ENCODE results near the gene ARHGAP44.

Gene ARHGAP44

DNA sequence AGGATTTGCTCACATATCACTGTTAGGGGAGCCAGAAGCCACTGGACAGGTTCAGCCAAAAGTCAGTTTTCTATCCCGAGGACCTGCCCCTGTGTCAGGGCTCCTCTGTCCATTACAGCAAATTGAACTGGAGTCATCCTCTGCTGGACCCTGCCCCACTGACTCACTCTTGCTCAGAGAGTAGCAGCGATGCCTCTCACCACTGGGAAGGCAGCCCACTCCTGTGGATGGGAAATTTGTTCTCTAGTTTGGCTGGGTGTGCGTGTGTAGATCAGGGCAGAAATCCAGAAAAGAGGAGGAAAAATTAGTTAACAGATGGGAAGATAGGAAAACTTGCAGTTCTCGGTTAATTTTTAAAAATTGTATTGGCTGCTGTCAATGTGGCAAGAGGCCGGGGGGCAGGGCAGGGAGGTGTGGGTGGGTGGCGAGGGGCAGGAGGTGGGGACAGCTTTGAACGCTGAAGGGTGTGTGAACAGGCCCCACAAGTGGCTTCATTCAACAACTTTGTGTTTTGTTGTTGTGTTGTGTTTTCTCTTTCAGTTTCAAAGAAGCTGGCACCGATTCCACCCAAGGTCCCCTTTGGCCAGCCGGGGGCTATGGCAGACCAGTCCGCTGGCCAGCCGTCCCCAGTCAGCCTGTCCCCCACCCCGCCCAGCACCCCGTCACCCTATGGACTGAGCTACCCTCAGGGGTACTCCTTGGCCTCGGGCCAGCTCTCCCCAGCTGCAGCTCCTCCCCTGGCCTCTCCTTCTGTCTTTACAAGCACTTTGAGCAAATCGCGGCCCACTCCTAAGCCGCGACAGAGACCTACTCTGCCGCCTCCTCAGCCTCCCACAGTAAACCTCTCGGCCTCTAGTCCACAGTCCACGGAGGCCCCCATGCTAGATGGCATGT is 194.9 kb downstream of the ARHGAP44 start:
- intact Hi-C loops (cut with DNase I), result no loop called here
- DNase-seq, result peak in 5 of 42 donors; percentile 27 to 75 (median 34)

- intact Hi-C loops (cut with DNase I), result no loop called here
- peak in 3 of 42 donors; percentile 14 to 45 (median 32) for DNase-seq
Observed at GRCh38 chr17:12985431-12986293, 196.4 kb downstream of the ARHGAP44 start.

GRCh38 chr17:12987120-12987519 is 197.8 kb downstream of the ARHGAP44 start:
- intact Hi-C loops (cut with DNase I), result no loop called here
- DNase-seq, result peak in 1 of 42 donors; percentile 12

DNA sequence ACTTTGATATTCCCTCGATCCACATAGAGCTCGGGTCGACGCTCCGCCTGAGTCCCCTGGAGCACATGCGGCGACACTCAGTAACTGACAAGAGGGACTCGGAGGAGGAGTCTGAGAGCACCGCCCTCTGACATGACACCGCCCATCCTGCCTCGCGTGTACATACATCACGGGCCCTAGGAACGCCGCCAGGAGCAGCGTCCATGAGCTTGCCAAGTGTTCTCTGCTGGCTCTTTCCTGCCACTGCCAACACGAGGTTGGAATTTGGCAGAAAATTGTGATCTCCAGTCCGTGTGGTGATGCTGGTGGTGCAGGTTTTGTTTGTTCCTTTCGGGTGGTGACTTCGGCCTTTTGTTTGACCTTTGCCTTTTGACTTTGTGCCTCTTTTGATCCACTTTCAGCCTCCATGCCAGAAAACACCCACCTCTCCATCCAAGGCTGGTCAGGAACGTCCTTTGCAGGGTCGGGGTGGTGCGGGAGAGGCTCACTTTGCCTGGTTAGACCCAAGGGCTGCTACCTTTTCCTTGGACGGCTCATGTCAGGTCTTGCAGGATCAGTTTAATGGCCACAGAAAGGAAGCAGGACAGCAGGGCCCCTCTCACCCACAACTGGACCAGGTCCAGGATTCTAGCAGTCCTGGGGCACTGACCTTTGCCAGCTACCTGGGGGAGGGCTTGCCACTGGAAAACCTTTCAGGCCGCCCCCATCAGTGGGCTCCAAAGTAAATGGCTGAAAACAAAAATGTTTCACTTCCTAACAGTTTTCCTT is 200.9 kb downstream of the ARHGAP44 start:
- DNase-seq, result no peak

DNA sequence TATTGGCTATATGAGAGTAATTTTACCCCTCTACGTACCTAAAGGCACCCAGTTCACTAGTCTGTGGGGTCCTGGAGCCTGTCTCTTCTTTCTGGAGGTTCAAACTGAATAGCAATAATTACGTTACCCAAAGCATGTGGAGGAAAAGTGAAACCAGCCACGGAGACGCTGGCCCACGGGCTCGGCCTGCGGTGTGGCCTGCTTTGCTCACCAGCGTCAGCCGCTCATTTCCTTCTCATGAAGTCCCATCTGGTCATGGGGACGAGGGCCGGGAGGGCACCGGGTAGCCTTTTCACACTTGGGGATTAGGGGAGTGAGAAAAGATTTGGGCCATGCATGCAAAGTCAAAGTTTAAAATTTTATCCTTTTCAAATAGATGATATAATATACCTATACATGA is 201.6 kb downstream of the ARHGAP44 start:
- no peak for DNase-seq
- intact Hi-C loops (cut with DNase I), result no loop called here

More for the DNA sequence above, 200.9 kb downstream of the ARHGAP44 start:
- intact Hi-C loops (cut with DNase I), result no loop called here

DNA sequence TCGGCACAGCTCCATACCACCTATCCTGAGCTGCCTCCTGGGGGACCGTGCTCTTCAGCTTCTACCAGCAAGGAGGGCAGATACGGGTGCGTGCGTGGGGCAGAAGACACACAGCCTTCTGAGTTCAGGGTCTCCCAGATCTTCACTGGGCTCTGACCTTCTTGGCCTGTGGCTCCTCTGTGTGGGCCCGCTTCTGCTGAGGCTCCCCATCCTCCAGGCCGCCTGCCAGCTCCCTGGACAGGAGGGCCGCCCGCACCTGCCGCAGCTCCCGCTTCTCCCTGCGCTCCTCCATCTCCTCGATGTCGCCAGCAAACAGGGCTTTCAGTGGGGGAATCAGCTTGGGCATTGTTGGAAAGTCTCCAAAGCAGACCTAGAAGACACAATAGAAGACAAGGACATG is 203.4 kb downstream of the ARHGAP44 start:
- no peak for DNase-seq
- intact Hi-C loops (cut with DNase I), result no loop called here

DNA sequence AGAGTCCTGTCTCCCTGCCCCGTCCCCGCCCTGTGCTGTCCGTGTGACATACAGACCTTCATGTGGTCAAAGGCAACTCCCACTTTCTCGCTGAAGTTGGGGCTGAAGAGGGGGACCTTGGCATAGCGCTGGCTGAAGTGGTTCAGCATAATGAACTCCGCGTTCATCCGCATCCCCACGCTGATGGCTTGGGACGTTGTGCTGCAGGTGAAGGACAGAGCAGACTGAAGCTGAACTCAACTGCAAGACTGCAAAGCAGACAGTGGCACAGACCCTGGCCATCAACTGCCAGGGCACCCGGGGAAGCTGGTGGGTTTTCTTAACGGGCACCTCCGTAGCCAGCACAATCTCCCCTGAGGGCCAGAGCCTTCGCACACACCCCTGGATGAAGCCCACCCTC is 204.3 kb downstream of the ARHGAP44 start:
- intact Hi-C loops (cut with DNase I), result no loop called here
- DNase-seq, result no peak

GRCh38 chr17:12994341-12995074 is 205.2 kb downstream of the ARHGAP44 start:
- intact Hi-C loops (cut with DNase I), result no loop called here
- DNase-seq, result no peak

DNA sequence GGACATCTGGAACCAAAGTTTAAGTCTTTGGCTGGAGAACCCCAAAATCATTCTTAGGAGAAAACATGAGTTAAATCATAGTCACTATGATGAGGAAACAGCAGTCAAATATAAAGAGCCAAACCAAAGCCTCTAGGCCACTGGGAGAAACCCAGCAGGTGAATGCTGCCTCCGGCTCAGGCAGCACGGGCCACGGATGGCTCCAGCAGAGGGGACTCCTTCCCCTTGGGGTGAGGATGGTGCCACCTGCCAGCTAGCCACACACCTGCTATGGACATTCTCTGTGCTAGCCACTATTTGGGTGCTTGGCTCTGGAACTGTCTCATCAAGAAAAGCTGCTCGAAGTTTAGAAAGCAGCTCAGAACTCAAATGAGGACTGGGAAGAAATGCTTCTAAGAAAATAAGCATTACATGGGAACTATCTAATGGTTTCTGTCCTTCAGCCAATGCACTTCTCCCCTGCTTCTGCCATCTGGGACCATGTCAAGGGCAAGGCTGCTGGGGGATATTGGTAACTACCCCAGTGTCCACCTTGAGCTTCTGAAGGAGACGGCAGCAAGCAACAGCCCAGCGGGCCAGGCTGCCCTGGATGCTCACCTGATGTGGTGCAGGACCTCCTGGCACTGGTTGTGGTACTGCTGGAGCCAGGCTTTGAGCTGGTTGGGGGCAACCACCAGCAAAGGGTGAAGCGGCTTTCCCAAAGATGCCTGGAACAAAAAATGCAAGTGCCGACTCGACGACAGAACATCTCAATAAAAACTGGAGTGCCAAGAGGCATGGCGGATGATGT is 206.0 kb downstream of the ARHGAP44 start:
- intact Hi-C loops (cut with DNase I), result no loop called here
- DNase-seq, result no peak

DNA sequence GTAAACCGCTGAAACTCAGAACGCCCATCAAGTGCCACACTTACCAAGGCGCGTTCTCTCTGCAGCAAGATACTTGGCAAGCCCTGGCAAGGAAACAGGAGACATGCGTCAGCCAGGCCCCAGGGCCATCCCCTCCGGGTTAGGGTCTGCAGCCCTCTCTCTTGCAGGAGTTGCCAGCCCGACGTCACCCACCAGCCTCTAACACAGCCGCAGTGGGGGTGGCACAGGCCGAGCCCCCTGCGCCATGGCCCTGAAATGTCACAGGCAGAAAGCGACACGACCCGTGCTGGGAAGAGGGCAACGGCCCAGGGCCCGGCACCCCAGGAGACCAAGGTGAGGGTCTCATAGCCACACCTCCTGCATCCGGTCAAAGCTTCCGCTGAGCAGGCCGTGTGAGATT is 206.6 kb downstream of the ARHGAP44 start:
- no peak for DNase-seq
- intact Hi-C loops (cut with DNase I), result no loop called here

DNA sequence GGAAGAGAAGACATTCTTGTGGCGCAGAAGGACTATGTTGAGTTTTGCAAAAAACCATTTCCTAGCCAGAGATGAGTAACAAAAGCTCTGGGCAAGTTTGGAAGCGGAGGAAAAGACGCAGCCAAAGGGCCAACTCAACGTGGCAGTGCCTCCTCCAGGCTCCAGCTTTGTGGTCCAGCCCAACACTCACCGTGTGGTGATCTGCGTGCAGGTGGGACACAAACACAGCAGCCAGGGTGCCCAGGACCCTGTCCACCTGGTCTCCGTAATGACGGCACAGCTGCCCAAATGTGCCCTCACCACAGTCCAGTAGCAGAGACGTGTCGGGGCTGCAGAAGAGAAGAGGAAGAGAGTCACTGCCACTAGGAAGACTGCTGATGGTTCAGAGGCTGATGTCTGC is 207.1 kb downstream of the ARHGAP44 start:
- intact Hi-C loops (cut with DNase I), result no loop called here
- no peak for DNase-seq

- DNase-seq, result no peak
- intact Hi-C loops (cut with DNase I), result no loop called here
Observed at GRCh38 chr17:12996941-12997340, 207.6 kb downstream of the ARHGAP44 start.

DNA sequence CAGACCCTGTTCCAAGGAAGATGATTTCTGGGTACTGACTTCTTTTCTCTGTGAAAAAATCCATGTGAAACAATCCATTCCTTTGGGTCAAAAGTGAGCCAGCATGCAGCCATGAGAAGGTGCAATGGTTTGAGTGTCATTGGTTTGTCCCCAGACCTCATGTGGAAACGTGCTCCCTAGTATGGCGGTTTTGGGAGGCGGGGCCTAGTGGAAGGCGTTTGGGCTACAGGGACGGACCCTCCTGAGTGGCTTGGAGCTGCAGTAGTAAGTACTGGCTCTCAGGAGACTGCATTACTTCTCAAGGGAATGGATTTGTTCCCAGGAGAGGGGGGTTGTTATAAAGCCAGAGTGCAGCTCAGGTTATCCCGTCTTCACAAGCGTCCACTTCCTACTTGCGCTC is 209.2 kb downstream of the ARHGAP44 start:
- DNase-seq, result no peak
- intact Hi-C loops (cut with DNase I), result no loop called here

- intact Hi-C loops (cut with DNase I), result no loop called here
- DNase-seq, result no peak
Observed at GRCh38 chr17:12998874-12999273, 209.6 kb downstream of the ARHGAP44 start.

DNA sequence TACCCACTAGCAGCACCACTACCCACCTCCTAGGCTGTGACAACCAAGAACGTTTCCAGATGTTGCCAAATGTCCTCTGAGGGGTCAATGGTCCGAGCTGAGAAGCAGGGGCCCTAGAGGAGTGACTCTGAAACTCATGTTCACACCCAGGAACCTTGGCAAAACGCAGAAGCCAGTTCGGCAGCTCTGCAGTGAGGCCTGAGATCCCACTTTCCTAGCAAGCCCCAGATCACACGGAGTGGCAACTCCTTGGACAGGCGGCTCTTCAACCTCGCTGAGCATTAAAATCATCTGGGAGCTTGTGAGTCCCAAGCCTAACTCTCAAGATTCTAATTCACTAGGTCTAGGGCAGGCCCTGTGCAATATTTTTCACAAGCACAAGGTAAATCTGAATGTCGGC is 211.3 kb downstream of the ARHGAP44 start:
- DNase-seq, result no peak
- intact Hi-C loops (cut with DNase I), result loop anchor here (10.0 kb wide), 1 partner anchor 816 kb away; no protein-coding TSS in a partner anchor

GRCh38 chr17:13001991-13002615 is 212.8 kb downstream of the ARHGAP44 start:
- peak in 2 of 42 donors; percentile 16 to 61 for DNase-seq
- intact Hi-C loops (cut with DNase I), result loop anchor here (10.0 kb wide), 1 partner anchor 817 kb away; no protein-coding TSS in a partner anchor

GRCh38 chr17:13002761-13003453 is 213.6 kb downstream of the ARHGAP44 start:
- intact Hi-C loops (cut with DNase I), result loop anchor here (10.0 kb wide), 1 partner anchor 818 kb away; no protein-coding TSS in a partner anchor
- peak; percentile 65 to 94 (median 88) for DNase-seq
